ENCODE data around the gene CABS1.

GRCh38 chr4:70298051-70298450 is 36.7 kb upstream of the CABS1 start:
- no peak for TF ChIP-seq ELF4 (IDR thresholded peaks at IDR 0.05)
- TF ChIP-seq SP1 (IDR thresholded peaks at IDR 0.05): no peak
- TF ChIP-seq ARNT (IDR thresholded peaks at IDR 0.05): no peak
- no peak for TF ChIP-seq TARDBP (IDR thresholded peaks at IDR 0.05)
- no peak for TF ChIP-seq FOXK2 (IDR thresholded peaks at IDR 0.05)
- no peak for TF ChIP-seq FOXM1 (IDR thresholded peaks at IDR 0.05; ENCODE audit: borderline replicate concordance)
